NT2/D1 (cell line): ENCODE data around the gene TPRG1L.

ENCODE experiments used
- DNase-seq: peaks from one replicate; pipeline ENCODE4 v3.0.0-alpha.2; 2011; ENCODE audit warnings: low read depth, low spot score
- H3K27me3 ChIP-seq: 2 replicates; pipeline ENCODE4 v1.6.0; 2011; ENCODE audit warnings: mild to moderate bottlenecking; ENCODE audit not compliant: insufficient read length, insufficient read depth
- H3K36me3 ChIP-seq: 2 replicates; pipeline ENCODE4 v1.6.1; 2011; ENCODE audit warnings: mild to moderate bottlenecking, low read length, mixed read lengths; ENCODE audit not compliant: insufficient read depth, insufficient read length
- H3K4me1 ChIP-seq: 2 replicates; pipeline ENCODE4 v1.5.1; 2011; ENCODE audit not compliant: insufficient read depth, insufficient read length
- H3K4me3 ChIP-seq: 2 replicates; pipeline ENCODE4 v1.5.1; 2011; ENCODE audit warnings: low read depth; ENCODE audit not compliant: insufficient read length
- H3K9ac ChIP-seq: 2 replicates; pipeline ENCODE4 v1.6.0; 2011; ENCODE audit warnings: low read depth; ENCODE audit not compliant: insufficient read length
- H3K9me3 ChIP-seq: 2 replicates; pipeline ENCODE4 v1.5.1; 2011; ENCODE audit warnings: mild to moderate bottlenecking, low read length; ENCODE audit not compliant: insufficient read depth
- SUZ12 ChIP-seq: IDR thresholded peaks from 2 replicates; pipeline ENCODE4 v1.6.1; 2011; ENCODE audit not compliant: insufficient read length, insufficient read depth; ENCODE audit errors: extremely low read depth
- YY1 ChIP-seq: IDR thresholded peaks from 2 replicates; pipeline ENCODE4 v1.6.1; 2011; ENCODE audit not compliant: insufficient read length, insufficient read depth
- ZNF274 ChIP-seq: IDR thresholded peaks from 2 replicates; pipeline ENCODE4 v1.6.1; 2011; ENCODE audit warnings: mild to moderate bottlenecking, low read depth, low read length

TPRG1L gene

GRCh38 chr1:3676581-3677470 is 52.0 kb downstream of the TPRG1L start:
- H3K9me3 ChIP-seq, result no peaks in the 10 kb centered on the region
- H3K4me1 ChIP-seq, result peaks cover 17% of the 10 kb centered on the region
- peaks cover 3% of the 10 kb centered on the region for H3K27me3 ChIP-seq
- no peaks in the 10 kb centered on the region for H3K36me3 ChIP-seq
- no peak overlapping the region for H3K4me3 ChIP-seq
- H3K9ac ChIP-seq, result no peak overlapping the region
- TF ChIP-seq SUZ12, result no peak
- no peak for TF ChIP-seq YY1
- no peak for TF ChIP-seq ZNF274
- no peak for DNase-seq

GRCh38 chr1:3677484-3677883 is 52.7 kb downstream of the TPRG1L start:
- no peak for DNase-seq
- Histone ChIP-seq H3K9ac (no peak overlapping the region), H3K27me3 (peaks cover 3% of the 10 kb centered on the region), H3K4me1 (peaks cover 17% of the 10 kb centered on the region), H3K9me3 (no peaks in the 10 kb centered on the region), H3K4me3 (no peak overlapping the region), H3K36me3 (no peaks in the 10 kb centered on the region)
- TF ChIP-seq ZNF274 (no peak), YY1 (no peak), SUZ12 (no peak)

GRCh38 chr1:3678361-3679097 is 53.7 kb downstream of the TPRG1L start:
- TF ChIP-seq YY1, result no peak
- no peak for TF ChIP-seq SUZ12
- no peak for TF ChIP-seq ZNF274
- peaks cover 19% of the 10 kb centered on the region for H3K4me1 ChIP-seq
- H3K27me3 ChIP-seq, result peaks cover 13% of the 10 kb centered on the region
- no peak overlapping the region for H3K9ac ChIP-seq
- no peaks in the 10 kb centered on the region for H3K9me3 ChIP-seq
- no peak overlapping the region for H3K4me3 ChIP-seq
- no peaks in the 10 kb centered on the region for H3K36me3 ChIP-seq
- no peak for DNase-seq

GRCh38 chr1:3679098-3679555 is 54.3 kb downstream of the TPRG1L start:
- no peak for DNase-seq

More at GRCh38 chr1:3679098-3679555, 54.3 kb downstream of the TPRG1L start:
- Histone ChIP-seq H3K4me1 (peaks cover 17% of the 10 kb centered on the region), H3K9me3 (no peaks in the 10 kb centered on the region), H3K4me3 (no peak overlapping the region), H3K27me3 (peaks cover 18% of the 10 kb centered on the region), H3K36me3 (no peaks in the 10 kb centered on the region), H3K9ac (no peak overlapping the region)
- no peak for TF ChIP-seq ZNF274
- no peak for TF ChIP-seq SUZ12
- no peak for TF ChIP-seq YY1
